Ishikawa (cell line): ENCODE measurements around the gene NKX1-1.

ENCODE experiments used
- CEBPB ChIP-seq: IDR thresholded peaks from 2 replicates; pipeline ENCODE4 v1.6.1; 2012
- CREB1 ChIP-seq: IDR thresholded peaks from 2 replicates; pipeline ENCODE4 v1.6.1; 2012; ENCODE audit warnings: low read depth
- EGR1 ChIP-seq: IDR thresholded peaks from 2 replicates; pipeline ENCODE4 v1.6.1; 2012
- EP300 ChIP-seq: IDR thresholded peaks from 2 replicates; pipeline ENCODE4 v1.6.1; 2012; ENCODE audit warnings: borderline replicate concordance
- FOXM1 ChIP-seq: IDR thresholded peaks from 2 replicates; pipeline ENCODE4 v1.6.1; 2012; ENCODE audit warnings: low read depth, borderline replicate concordance
- NFIC ChIP-seq: IDR thresholded peaks from 2 replicates; pipeline ENCODE4 v1.6.1; 2012
- RAD21 ChIP-seq: IDR thresholded peaks from 2 replicates; pipeline ENCODE4 v1.6.1; 2012; ENCODE audit warnings: low read depth
- REST ChIP-seq: IDR thresholded peaks from 2 replicates; pipeline ENCODE4 v1.6.1; 2012; ENCODE audit warnings: low read depth, mild to moderate bottlenecking
- TAF1 ChIP-seq: IDR thresholded peaks from 2 replicates; pipeline ENCODE4 v1.6.1; 2012; ENCODE audit warnings: low read depth, mild to moderate bottlenecking
- USF1 ChIP-seq: IDR thresholded peaks from 2 replicates; pipeline ENCODE4 v1.6.1; 2012
- YY1 ChIP-seq: IDR thresholded peaks from 2 replicates; pipeline ENCODE4 v1.6.1; 2012; ENCODE audit warnings: low read depth
- ZBTB7A ChIP-seq: IDR thresholded peaks from 2 replicates; pipeline ENCODE4 v1.6.1; 2012; ENCODE audit warnings: low read depth

- no peak for TF ChIP-seq CREB1
- TF ChIP-seq EP300, result no peak
- TF ChIP-seq REST, result no peak
- no peak for TF ChIP-seq ZBTB7A
- no peak for TF ChIP-seq USF1
- no peak for TF ChIP-seq EGR1
- no peak for TF ChIP-seq FOXM1
- no peak for TF ChIP-seq TAF1
- TF ChIP-seq RAD21, result no peak
- no peak for TF ChIP-seq CEBPB
- no peak for TF ChIP-seq YY1
- no peak for TF ChIP-seq NFIC
These were observed 10.1 kb downstream of the NKX1-1 start for GRCh38 chr4:1395941-1396805.
